D721Med (cell line): ENCODE data around the gene ADAM10.

ENCODE experiments used
- DNase-seq: peaks from one replicate; pipeline ENCODE4 v3.0.0; 2011; ENCODE audit warnings: low spot score; ENCODE audit not compliant: insufficient read length
- FAIRE-seq: peaks from 2 replicates; lab custom pipeline; 2011; peaks lifted over from hg19 to GRCh38; lab: Jason Lieb, UNC
- TF ChIP-seq, protein P1 (sequence below): IDR thresholded peaks from 2 replicates; pipeline ENCODE4 v1.5.1; 2012; ENCODE audit warnings: mild to moderate bottlenecking, control low read depth; ENCODE audit not compliant: insufficient read depth; ENCODE audit errors: missing control alignments

Gene ADAM10

DNA sequence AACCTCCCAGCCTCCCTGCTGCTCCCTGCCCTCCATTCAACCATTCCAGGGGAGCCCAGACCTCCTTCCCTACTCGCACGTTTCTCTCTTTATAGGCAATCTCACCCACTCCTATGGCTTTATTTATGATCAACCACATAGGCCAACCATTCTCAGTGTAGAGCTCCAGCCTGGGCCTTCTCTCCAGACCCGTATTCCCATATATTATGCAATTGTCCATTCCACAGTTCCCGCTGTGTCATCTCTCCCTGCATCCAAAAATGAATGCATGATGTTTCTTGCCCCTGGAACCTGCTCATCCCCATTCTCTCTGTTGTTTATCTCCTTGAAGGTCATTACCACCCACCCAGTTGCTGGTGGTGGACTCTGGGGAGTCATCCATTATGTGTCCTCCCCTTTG, 177.0 kb downstream of the ADAM10 start:
- no peak for DNase-seq
- no peak for FAIRE-seq
- TF ChIP-seq, protein P1, sequence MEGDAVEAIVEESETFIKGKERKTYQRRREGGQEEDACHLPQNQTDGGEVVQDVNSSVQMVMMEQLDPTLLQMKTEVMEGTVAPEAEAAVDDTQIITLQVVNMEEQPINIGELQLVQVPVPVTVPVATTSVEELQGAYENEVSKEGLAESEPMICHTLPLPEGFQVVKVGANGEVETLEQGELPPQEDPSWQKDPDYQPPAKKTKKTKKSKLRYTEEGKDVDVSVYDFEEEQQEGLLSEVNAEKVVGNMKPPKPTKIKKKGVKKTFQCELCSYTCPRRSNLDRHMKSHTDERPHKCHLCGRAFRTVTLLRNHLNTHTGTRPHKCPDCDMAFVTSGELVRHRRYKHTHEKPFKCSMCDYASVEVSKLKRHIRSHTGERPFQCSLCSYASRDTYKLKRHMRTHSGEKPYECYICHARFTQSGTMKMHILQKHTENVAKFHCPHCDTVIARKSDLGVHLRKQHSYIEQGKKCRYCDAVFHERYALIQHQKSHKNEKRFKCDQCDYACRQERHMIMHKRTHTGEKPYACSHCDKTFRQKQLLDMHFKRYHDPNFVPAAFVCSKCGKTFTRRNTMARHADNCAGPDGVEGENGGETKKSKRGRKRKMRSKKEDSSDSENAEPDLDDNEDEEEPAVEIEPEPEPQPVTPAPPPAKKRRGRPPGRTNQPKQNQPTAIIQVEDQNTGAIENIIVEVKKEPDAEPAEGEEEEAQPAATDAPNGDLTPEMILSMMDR, result no peak

- DNase-seq (no peak), FAIRE-seq (no peak)
- TF ChIP-seq, protein P1, result no peak
Measured at GRCh38 chr15:58571491-58571890, 178.0 kb downstream of the ADAM10 start.

DNA sequence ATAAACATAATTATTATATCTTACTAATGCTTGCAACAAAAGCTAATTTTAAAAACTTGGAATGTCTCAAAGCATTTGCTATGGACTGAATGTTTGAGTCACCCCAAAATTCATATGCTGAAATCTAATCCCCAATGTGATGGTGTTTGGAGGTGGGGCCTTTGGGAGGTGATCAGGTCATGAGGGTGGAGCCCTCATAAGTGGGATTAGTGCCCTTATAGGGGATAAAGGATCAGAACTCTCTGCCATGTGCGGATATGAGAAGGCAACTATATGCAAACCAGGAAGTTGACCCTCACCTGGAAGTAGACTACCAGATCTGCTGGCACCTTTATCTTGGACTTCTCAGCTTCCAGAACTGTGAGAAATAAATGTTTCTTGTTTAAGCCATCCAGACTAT, 180.1 kb downstream of the ADAM10 start:
- TF ChIP-seq, protein P1, result no peak

DNA sequence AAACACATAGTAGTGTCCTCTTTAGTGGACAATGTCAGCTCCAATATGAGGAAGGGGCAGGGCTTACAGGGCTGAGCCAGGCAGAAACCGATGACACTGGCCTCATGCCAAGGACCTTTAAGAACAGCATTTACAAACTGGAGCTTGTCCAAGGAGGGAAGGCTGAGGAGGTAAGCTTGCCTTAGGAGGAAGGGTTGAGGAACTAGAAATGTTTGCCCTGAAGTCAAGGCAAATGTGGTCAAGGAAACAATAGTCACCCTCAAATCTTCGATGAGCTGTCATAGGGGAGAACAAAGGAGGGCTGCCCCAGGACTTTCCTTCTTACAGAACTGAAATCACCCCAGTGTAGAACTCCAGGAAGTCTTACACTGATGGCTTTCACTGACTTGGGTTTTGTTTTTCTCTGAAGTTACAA, 181.3 kb downstream of the ADAM10 start:
- no peak for FAIRE-seq
- no peak for DNase-seq
- TF ChIP-seq, protein P1, result no peak

More for the DNA sequence above, 180.1 kb downstream of the ADAM10 start:
- DNase-seq, result no peak
- no peak for FAIRE-seq

GRCh38 chr15:58566029-58566428, 183.5 kb downstream of the ADAM10 start:
- TF ChIP-seq, protein P1, result no peak
- DNase-seq (no peak), FAIRE-seq (no peak)

- DNase-seq (no peak), FAIRE-seq (no peak)
- TF ChIP-seq, protein P1, result no peak
Measured at GRCh38 chr15:58565619-58566018, 183.9 kb downstream of the ADAM10 start.

DNA sequence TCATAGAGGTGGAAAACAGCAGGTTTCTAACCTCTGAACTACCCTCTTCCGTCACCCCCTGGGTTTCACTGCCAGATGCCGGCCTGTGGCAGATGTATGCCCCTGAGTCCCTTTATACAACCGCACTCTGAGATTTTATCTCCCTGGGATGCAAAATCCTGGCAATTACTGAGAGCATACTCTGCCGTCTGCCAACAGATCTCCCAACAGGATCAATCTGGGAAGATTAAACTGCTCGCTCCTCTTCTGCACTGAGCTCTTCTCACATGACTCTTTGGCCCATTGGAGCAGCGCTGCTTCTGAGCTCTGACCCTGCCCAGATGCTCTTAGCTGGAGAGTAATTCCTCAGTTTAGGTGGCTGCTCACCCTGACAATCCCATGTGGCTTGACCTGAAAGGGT, 184.5 kb downstream of the ADAM10 start:
- TF ChIP-seq, protein P1, result no peak
- FAIRE-seq (peak; percentile 70), DNase-seq (no peak)
